GM13976 (cell line): Measurements from ENCODE around the gene FBXO7.
A peak's percentile ranks its signal among the peaks of the same experiment; 100 is the strongest.

Experiments
- DNase-seq: peaks from one replicate; pipeline ENCODE4 v3.0.0; 2012; ENCODE audit warnings: low spot score
- in situ Hi-C: fragments of 300-500 bp; cut with MboI; formaldehyde crosslinking; loops from one replicate; pipeline ENCODE4 v1.12.0; 2022; ENCODE audit warnings: low sequenced_read_pairs, mixed read lengths, inconsistent platforms; ENCODE audit not compliant: unreplicated experiment
- TF ChIP-seq, protein P1 (sequence below): IDR thresholded peaks from 2 replicates; pipeline ENCODE4 v1.5.1; 2012; ENCODE audit warnings: borderline replicate concordance, mild to moderate bottlenecking; ENCODE audit not compliant: insufficient read depth; ENCODE audit errors: extremely low read depth, missing control alignments, control extremely low read depth

FBXO7 gene

DNA sequence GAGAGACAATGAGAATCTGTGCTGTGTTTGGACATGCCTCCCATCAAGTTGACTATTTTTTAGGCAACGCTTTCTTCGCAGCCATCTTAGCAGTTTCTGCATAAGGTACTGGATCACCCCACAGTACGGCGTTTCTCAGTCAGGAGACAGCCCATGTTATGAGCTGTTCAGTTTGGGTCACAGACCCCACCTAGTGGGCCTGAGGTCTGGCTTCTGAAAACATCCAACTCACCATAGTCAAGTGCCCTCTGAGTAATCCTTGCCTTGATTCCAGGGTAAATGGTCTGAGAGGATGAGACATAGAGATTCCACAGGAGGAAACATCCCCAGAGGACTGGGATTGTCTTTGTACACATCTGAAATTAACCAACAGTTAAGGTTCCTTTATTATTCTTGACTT is 17.6 kb upstream of the FBXO7 start:
- TF ChIP-seq, protein P1, sequence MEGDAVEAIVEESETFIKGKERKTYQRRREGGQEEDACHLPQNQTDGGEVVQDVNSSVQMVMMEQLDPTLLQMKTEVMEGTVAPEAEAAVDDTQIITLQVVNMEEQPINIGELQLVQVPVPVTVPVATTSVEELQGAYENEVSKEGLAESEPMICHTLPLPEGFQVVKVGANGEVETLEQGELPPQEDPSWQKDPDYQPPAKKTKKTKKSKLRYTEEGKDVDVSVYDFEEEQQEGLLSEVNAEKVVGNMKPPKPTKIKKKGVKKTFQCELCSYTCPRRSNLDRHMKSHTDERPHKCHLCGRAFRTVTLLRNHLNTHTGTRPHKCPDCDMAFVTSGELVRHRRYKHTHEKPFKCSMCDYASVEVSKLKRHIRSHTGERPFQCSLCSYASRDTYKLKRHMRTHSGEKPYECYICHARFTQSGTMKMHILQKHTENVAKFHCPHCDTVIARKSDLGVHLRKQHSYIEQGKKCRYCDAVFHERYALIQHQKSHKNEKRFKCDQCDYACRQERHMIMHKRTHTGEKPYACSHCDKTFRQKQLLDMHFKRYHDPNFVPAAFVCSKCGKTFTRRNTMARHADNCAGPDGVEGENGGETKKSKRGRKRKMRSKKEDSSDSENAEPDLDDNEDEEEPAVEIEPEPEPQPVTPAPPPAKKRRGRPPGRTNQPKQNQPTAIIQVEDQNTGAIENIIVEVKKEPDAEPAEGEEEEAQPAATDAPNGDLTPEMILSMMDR = no peak
- no peak for DNase-seq
- in situ Hi-C loops = no loop called here

DNA sequence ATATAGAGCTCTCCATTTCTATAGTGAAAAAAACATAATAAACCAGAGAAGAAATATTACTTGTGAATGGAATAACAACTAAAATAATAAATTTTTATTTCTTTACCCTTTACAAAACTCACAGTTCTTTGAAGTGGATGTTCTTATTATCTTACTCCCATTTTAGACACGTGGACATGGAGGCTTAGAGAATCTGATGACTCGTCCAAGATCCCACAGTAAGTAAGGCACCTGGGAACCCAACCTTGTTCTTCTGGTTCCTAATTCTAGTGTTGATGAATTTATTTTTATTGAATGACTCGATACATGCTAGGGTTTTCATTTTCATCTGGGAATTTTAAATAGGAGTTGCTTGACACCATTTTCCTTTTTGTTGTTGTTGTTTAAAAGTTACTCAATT is 12.2 kb upstream of the FBXO7 start:
- no peak for DNase-seq
- in situ Hi-C loops = no loop called here
- TF ChIP-seq, protein P1 = no peak

DNA sequence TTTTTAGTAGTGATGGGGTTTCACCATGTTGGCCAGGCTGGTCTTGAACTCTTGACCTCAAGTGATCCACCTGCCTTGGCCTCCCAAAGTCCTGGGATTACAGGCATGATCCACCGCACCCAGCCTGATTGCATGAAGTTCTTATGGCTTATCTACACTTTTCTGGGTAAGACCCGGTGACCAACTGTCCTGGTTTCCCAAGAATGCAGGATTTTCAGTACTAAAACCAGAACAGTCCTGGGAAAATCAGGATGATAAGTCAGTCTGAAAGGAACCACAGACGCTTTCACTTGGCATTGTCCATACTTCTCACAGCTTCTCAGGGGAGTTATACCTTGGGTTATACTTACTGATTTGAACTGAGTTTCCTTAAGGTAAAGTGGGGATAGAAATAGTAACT is 8.9 kb upstream of the FBXO7 start:
- no peak for DNase-seq
- TF ChIP-seq, protein P1 = no peak
- in situ Hi-C loops = no loop called here

DNA sequence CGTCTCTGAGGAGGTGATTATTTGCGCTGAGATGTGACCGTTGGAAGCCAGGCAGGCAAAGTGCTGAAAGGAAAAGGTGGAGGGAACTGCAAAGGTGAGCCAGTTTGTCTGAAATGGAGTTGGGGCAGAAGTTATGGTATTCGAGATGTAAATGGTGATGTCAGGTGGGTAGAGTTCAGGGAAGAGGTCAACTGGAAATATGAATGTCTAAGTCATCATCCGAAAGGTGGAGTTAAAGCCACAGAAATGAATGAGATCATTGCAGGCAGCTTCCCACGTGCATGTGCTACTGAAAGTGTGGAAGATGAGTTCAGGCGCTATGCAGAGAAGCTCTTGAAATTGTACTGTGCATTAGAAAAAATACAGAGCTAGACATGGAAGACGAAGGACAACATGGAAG is 8.1 kb upstream of the FBXO7 start:
- DNase-seq = no peak
- in situ Hi-C loops = no loop called here
- TF ChIP-seq, protein P1 = no peak

DNA sequence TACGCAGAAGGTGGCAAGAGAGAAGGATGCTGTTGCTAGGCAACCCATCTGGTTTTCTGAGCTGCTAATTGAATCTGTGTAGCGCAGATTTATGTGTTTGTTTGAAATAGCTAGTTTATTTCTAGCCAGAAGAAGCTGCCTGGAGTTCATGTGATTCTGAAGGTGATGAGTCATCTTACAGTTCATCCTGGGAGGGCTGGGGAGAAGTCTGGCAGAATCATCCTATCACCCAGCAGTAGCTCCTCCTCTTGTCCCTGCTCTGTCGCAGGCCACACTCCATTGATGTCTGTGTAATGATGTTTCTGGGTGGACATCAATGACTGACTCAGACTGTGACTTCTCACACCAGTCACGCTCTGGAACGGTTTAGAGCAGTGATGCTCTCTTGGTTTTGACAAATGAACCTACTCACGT is 4.8 kb upstream of the FBXO7 start:
- in situ Hi-C loops = no loop called here
- DNase-seq = no peak
- TF ChIP-seq, protein P1 = no peak

DNA sequence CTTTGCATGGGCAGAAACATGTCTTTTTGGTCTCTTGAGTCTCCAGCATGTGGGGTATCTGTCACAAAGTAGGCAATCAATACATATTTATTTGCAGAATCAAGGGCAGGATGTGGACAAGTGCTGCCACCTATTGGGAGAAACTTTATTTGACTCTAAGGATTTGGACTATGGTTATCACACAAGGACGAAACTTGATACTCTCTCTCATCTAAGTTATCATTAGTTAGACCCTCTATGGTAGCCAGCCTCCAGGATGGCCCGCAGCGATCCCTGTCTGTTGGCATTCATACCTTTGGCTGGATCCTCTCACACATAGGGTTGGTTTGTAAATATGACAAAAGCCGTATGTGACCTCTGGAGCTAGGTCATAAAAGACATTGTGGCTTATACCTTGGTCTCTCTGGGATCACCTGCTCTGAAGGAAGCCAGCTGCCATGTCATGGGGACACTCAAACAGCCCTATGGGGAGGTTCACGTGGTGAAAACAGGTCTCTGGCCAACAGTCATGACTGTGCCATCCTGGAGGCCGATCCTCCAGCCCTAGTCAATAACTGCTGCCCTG is 1.1 kb upstream of the FBXO7 start:
- TF ChIP-seq, protein P1 = peak; percentile 31
- peak; percentile 66 for DNase-seq
- in situ Hi-C loops = no loop called here
